Measurements from ENCODE around the gene SETDB1. TPM values are rescaled to one million over a fixed set of nuclear protein-coding genes. Genes with fewer than 3 reads are reported as not detected.
"Not testable (repeated sequence)": the region's sequence is repeated elsewhere in the genome, so short reads cannot be mapped to it uniquely, and the experiment has no call there.

SETDB1 gene
- total RNA-seq, result 10 to 100 TPM; 68.6 to 73.5 TPM
- polyA plus RNA-seq (2013, experiment 1 of 2), result 54.5 TPM
- polyA plus RNA-seq (2013, experiment 2 of 2), result 48.1 TPM
- long read RNA-seq, experiment 1, full-length matches to known transcripts, result 2 of 19 reads
- long read RNA-seq, experiment 1, partial matches to known transcripts, result 12 of 19 reads
- long read RNA-seq, experiment 1, other reads (novel, unspliced or antisense), result 5 of 19 reads
- long read RNA-seq, experiment 2, full-length matches to known transcripts, result 5 of 41 reads
- long read RNA-seq, experiment 2, partial matches to known transcripts, result 14 of 41 reads
- long read RNA-seq, experiment 2, other reads (novel, unspliced or antisense), result 22 of 41 reads
- long read RNA-seq, experiment 3, full-length matches to known transcripts, result 9 of 69 reads
- long read RNA-seq, experiment 3, partial matches to known transcripts, result 23 of 69 reads
- long read RNA-seq, experiment 3, other reads (novel, unspliced or antisense), result 37 of 69 reads
- long read RNA-seq, experiment 4, partial matches to known transcripts, result 11 of 15 reads
- long read RNA-seq, experiment 4, other reads (novel, unspliced or antisense), result 3 of 15 reads

DNA sequence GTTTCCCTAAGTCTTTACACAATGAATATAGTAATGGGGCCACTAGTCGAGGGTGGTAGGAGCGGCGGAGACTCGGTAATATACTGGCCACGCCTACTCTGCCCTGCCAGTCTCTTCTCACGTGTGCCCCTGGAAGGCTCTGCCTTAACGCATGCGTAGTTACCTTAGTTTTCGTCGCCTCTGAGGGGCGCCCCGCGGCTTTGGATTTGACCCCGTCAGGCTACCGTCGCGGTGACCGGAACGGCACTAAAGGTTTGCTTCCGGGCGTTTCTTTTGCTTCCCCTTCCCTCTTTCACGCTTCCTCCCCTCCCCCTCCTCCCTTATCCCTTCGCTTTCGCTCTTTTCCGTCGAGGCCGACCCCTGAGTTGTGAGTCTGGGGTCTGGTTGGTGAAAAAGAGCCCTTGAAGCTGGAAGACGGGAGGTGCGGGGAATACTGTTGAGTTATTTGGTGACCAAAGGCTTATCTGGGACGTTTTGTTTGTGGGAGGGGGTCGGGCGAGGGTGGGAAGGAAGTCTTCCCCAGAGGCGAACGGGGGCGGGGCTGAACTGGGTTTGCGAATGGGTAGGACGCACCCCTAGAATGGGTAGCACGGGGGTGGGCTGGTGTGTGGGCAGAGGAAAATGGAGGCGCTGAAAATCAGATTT, at the start of gene SETDB1:
Gene SETDB1 (plus strand): TSS at position 267 of the 645 bp plus-strand sequence. CDS start 1,352 bp downstream, outside the sequence.
- Mint-ChIP-seq H3K4me1 (peaks cover 9% of the 10 kb centered on the region), H3K36me3 (ENCODE audit: low read depth) (peaks cover 39% of the 10 kb centered on the region), H3K4me3 (peak within 1 kb of the TSS; percentile 97), H3K27ac (peak within 1 kb of the TSS; percentile 99), H3K9me3 (peaks cover 18% of the 10 kb centered on the region), H3K27me3 (ENCODE audit: insufficient read depth) (no peaks in the 10 kb centered on the region)
- H3K27me3 ChIP-seq (ENCODE audit: control insufficient read depth, insufficient read depth, low read length, poor library complexity, severe bottlenecking), result no peaks in the 10 kb centered on the region
- 0% methylated on average over 20 to 39 of the region's 39 CpGs for WGBS, 2 experiments (ENCODE audit: insufficient coverage in 1 of 2, insufficient read length in 1 of 2)
- H3K9ac ChIP-seq (ENCODE audit: extremely low read depth, low read length, poor library complexity, severe bottlenecking), result peak within 1 kb of the TSS; percentile 94
- peak; percentile 99 for DNase-seq
- H3K4me1 ChIP-seq (ENCODE audit: control insufficient read depth, insufficient read depth, low read length), result no peaks in the 10 kb centered on the region
- peaks cover 30% of the 10 kb centered on the region for H3K9me3 ChIP-seq (ENCODE audit: control insufficient read depth, low read length)
- TF ChIP-seq, protein P1, sequence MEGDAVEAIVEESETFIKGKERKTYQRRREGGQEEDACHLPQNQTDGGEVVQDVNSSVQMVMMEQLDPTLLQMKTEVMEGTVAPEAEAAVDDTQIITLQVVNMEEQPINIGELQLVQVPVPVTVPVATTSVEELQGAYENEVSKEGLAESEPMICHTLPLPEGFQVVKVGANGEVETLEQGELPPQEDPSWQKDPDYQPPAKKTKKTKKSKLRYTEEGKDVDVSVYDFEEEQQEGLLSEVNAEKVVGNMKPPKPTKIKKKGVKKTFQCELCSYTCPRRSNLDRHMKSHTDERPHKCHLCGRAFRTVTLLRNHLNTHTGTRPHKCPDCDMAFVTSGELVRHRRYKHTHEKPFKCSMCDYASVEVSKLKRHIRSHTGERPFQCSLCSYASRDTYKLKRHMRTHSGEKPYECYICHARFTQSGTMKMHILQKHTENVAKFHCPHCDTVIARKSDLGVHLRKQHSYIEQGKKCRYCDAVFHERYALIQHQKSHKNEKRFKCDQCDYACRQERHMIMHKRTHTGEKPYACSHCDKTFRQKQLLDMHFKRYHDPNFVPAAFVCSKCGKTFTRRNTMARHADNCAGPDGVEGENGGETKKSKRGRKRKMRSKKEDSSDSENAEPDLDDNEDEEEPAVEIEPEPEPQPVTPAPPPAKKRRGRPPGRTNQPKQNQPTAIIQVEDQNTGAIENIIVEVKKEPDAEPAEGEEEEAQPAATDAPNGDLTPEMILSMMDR (conservative IDR thresholded peaks at IDR 0.05), result no peak
- H3K4me3 ChIP-seq (ENCODE audit: low read length), result peak within 1 kb of the TSS; percentile 95
- H3K27ac ChIP-seq (ENCODE audit: low read depth, low read length), result peak within 1 kb of the TSS; percentile 90
- H3K36me3 ChIP-seq (ENCODE audit: control insufficient read depth, insufficient read depth, low read length), result peaks cover 33% of the 10 kb centered on the region

DNA sequence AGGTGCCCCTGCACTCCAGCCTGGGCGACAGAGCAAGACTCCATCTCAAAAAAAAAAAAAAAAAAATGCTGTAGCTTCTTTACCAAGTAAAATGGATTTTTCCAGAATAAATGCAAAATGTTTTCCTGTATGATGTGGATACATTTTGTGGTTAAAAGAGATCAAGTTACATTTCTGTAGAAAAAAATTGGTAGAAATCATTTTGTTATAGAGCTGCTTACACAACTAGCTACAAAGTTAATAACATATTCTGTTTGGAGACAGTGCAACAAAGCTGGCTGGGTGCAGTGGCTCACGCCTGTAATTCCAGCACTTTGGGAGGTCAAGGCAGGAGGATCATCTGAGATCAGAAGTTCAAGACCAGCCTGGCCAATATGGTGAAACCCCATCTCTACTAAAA, 47.2 kb upstream of the SETDB1 start:
- H3K4me1 Mint-ChIP-seq, result peaks cover 20% of the 10 kb centered on the region
- H3K4me1 ChIP-seq (ENCODE audit: control insufficient read depth, insufficient read depth, low read length); DNase-seq; H3K9me3 ChIP-seq (ENCODE audit: control insufficient read depth, low read length); H3K4me3 Mint-ChIP-seq; H3K4me3 ChIP-seq (ENCODE audit: low read length); H3K27me3 Mint-ChIP-seq (ENCODE audit: insufficient read depth); H3K27ac Mint-ChIP-seq; H3K36me3 Mint-ChIP-seq (ENCODE audit: low read depth); H3K36me3 ChIP-seq (ENCODE audit: control insufficient read depth, insufficient read depth, low read length); H3K9ac ChIP-seq (ENCODE audit: extremely low read depth, low read length, poor library complexity, severe bottlenecking); H3K27ac ChIP-seq (ENCODE audit: low read depth, low read length); H3K27me3 ChIP-seq (ENCODE audit: control insufficient read depth, insufficient read depth, low read length, poor library complexity, severe bottlenecking); H3K9me3 Mint-ChIP-seq: not testable (repeated sequence)
- WGBS, 2 experiments (ENCODE audit: insufficient coverage in 1 of 2, insufficient read length in 1 of 2), result 89 to 98% methylated on average over 1 to 2 of the region's 2 CpGs

DNA sequence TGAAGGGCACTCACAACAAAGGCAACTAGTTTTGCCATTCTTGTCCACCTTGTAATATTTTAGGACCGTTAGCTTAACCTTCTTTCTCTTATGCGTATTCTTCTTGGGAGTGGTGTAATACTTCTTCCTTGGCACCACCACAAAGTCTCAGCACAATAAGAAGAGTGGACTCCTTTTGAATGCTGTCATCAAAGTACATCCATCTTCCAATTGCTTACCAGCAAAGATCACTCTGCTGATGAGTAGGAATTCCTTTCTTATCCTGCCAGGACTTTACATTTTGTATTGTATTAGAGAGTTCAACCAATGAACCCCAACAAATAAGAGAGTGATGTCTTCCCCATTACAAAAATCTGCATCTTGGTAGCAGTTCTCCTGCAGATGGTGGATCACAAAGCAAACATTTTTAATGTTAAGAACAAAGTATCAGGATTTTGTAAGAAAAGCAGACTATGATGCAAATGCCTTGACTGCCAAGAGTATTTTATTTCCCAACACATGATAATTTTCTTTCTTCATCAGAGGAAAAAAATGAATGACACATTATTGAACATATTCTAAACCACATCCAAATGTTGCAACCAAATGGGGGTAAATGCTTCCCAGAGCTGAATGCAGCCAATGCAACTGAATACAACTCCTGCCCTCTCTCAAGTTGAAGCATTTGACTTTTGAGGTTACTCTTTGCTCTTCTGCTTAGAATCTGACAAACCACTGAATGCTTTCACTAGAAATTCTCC, 44.7 kb upstream of the SETDB1 start:
- WGBS, 2 experiments (ENCODE audit: insufficient coverage in 1 of 2, insufficient read length in 1 of 2), result 60 to 95% methylated on average over 1 to 2 of the region's 2 CpGs
- Mint-ChIP-seq H3K36me3 (ENCODE audit: low read depth) (no peaks in the 10 kb centered on the region), H3K9me3 (no peaks in the 10 kb centered on the region), H3K4me3 (no peak overlapping the region), H3K27me3 (ENCODE audit: insufficient read depth) (no peaks in the 10 kb centered on the region), H3K4me1 (peaks cover 3% of the 10 kb centered on the region), H3K27ac (no peak overlapping the region)
- Histone ChIP-seq H3K27ac (ENCODE audit: low read depth, low read length) (no peak overlapping the region), H3K9me3 (ENCODE audit: control insufficient read depth, low read length) (no peaks in the 10 kb centered on the region), H3K4me1 (ENCODE audit: control insufficient read depth, insufficient read depth, low read length) (no peaks in the 10 kb centered on the region), H3K4me3 (ENCODE audit: low read length) (no peak overlapping the region), H3K36me3 (ENCODE audit: control insufficient read depth, insufficient read depth, low read length) (no peaks in the 10 kb centered on the region), H3K27me3 (ENCODE audit: control insufficient read depth, insufficient read depth, low read length, poor library complexity, severe bottlenecking) (no peaks in the 10 kb centered on the region), H3K9ac (ENCODE audit: extremely low read depth, low read length, poor library complexity, severe bottlenecking) (no peak overlapping the region)
- TF ChIP-seq, protein P1 (conservative IDR thresholded peaks at IDR 0.05), result no peak
- no peak for DNase-seq

DNA sequence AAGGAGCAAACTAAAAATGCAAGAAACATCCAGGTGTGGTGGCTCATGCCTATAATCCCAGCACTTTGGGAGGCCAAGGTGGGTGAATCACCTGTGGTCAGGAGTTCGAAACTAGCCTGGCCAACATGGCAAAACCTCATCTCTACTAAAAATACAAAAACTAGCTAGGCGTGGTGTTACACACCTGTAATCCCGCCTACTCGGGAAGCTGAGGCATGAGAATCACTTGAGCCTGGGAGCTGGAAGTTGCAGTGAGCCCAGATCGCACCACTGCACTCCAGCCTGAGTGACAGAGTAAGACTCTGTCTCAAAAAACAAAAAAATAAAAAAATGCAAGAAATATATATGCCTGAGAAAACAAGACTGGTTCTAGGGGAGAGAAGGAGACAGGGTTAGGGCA, 43.0 kb upstream of the SETDB1 start:
- not testable (repeated sequence) for H3K36me3 ChIP-seq (ENCODE audit: control insufficient read depth, insufficient read depth, low read length); H3K4me3 ChIP-seq (ENCODE audit: low read length); H3K9me3 Mint-ChIP-seq; H3K27ac Mint-ChIP-seq; H3K27me3 Mint-ChIP-seq (ENCODE audit: insufficient read depth); H3K27ac ChIP-seq (ENCODE audit: low read depth, low read length); H3K27me3 ChIP-seq (ENCODE audit: control insufficient read depth, insufficient read depth, low read length, poor library complexity, severe bottlenecking); H3K9ac ChIP-seq (ENCODE audit: extremely low read depth, low read length, poor library complexity, severe bottlenecking); H3K4me1 ChIP-seq (ENCODE audit: control insufficient read depth, insufficient read depth, low read length); H3K36me3 Mint-ChIP-seq (ENCODE audit: low read depth); DNase-seq; H3K9me3 ChIP-seq (ENCODE audit: control insufficient read depth, low read length); H3K4me3 Mint-ChIP-seq; H3K4me1 Mint-ChIP-seq
- WGBS, 2 experiments (ENCODE audit: insufficient coverage in 1 of 2, insufficient read length in 1 of 2), result 77 to 91% methylated on average over 4 to 5 of the region's 5 CpGs
